ENCODE measurements around the gene GPR176.

GPR176 gene

DNA sequence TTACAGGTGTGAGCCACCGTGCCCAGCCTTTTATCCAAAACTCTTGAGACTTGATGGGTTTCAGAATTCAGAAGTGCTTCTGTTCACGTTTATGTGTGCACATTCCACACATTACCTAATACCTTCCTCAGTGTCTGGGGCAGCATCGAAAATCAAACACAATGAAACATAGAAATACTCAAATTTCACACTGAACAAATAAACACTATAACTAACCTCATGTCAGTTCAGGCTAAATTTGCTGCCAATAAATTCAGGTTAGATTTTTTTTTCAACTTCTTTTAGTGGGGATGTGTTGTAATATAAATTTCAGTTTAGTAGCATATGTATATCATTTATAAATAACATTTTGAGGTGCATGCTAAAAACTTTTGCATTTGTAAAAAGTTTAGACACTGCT, 16.6 kb upstream of the GPR176 start:
- TF ChIP-seq, protein P1, sequence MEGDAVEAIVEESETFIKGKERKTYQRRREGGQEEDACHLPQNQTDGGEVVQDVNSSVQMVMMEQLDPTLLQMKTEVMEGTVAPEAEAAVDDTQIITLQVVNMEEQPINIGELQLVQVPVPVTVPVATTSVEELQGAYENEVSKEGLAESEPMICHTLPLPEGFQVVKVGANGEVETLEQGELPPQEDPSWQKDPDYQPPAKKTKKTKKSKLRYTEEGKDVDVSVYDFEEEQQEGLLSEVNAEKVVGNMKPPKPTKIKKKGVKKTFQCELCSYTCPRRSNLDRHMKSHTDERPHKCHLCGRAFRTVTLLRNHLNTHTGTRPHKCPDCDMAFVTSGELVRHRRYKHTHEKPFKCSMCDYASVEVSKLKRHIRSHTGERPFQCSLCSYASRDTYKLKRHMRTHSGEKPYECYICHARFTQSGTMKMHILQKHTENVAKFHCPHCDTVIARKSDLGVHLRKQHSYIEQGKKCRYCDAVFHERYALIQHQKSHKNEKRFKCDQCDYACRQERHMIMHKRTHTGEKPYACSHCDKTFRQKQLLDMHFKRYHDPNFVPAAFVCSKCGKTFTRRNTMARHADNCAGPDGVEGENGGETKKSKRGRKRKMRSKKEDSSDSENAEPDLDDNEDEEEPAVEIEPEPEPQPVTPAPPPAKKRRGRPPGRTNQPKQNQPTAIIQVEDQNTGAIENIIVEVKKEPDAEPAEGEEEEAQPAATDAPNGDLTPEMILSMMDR (conservative IDR thresholded peaks at IDR 0.05; ENCODE audit: low read depth, low read length), result no peak
- DNase-seq (ENCODE audit: low read depth), result no peak
- no peak overlapping the region for H3K4me3 ChIP-seq (ENCODE audit: low read length)

DNA sequence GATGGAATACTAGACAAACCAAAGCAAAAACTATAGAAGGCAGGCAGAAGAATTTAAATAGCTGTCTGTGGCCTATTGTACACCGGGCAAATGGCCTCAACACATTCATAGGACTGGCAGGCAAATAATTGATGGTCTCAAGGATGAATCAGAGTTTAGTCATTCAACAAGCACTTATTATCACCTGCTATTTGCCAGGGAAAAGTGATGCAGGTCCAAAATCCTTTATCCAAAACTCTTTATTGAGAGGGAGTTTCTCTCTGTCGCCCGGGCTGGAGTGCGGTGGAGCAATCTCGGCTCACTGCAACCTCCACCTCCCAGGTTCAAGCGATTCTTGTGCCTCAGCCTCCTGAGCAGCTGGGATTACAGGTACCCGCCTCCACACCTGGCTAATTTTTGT, 16.1 kb upstream of the GPR176 start:
- no peak overlapping the region for H3K4me3 ChIP-seq (ENCODE audit: low read length)
- TF ChIP-seq, protein P1 (conservative IDR thresholded peaks at IDR 0.05; ENCODE audit: low read depth, low read length), result no peak
- DNase-seq (ENCODE audit: low read depth), result no peak

DNA sequence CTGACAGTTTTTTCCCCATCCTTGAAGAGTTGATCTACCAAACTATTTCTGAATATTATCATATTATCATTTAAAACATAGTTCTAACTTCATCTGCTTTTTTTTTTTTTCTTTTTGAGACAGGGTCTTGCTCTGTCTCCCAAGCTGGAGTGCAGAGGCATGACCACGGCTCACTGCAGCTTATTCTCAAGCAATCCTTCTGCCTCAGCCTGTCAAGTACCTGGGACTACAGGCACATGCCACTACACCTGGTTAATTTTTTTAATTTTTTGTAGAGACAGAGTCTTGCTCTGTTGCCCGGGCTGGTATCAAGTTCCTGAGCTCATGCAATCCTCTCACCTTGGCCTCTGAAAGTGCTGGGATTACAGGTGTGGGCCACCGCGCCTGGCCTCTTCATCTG, 15.2 kb upstream of the GPR176 start:
- peak overlapping the region; percentile 78 for H3K4me3 ChIP-seq (ENCODE audit: low read length)
- TF ChIP-seq, protein P1 (conservative IDR thresholded peaks at IDR 0.05; ENCODE audit: low read depth, low read length), result no peak
- DNase-seq (ENCODE audit: low read depth), result no peak

DNA sequence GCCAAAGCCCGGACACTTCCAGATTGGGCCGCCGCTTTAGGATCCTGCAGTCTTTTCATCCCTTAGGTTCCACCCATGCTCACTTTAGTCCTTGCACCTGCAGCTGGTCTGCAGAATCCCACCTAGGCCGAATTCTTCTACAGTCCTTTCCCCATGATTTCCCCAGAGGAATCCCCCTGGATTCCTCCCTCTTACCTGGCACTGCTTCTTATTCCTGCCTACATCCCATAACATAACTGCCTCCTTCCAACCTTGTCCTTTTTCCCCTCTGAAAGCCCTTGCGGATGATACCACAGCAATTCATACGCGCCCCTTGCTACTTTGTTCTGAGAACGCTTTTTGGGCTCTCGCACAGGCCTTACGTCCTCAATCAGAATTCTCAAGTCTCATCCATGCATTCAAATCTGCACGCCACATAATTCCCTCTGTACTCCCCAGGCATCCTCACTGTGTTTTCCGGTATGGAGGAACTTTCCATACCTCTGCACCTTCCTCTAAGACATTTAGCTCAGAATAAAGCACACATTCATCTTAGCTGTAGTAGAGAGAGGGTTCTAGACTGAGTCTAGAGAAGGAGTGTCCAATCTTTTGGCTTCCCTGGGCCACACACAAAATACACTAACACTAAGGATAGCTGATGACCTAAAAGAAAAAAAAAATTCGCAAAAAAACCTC, 14.5 kb upstream of the GPR176 start:
- DNase-seq (ENCODE audit: low read depth), result no peak
- TF ChIP-seq, protein P1 (conservative IDR thresholded peaks at IDR 0.05; ENCODE audit: low read depth, low read length), result no peak

DNA sequence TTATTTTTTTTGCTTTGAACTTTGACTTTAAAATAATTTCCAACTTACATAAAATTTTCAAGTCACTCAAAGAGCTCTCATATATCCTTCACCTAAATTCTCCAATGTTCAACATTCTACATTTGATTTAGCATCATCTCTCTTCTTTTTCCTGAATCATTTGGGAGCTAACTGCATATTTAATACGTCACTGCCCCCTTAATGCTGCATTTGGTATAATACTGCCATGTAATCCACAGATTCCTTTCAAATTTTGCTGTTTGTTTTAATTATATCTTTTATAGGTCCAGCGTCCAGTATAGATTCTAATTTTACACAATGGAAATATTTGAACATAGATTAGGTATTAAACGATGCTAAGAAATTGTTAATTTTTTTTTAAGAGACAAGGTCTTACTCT, 11.5 kb upstream of the GPR176 start:
- H3K4me3 ChIP-seq (ENCODE audit: low read length), result no peak overlapping the region
- DNase-seq (ENCODE audit: low read depth), result no peak
- TF ChIP-seq, protein P1 (conservative IDR thresholded peaks at IDR 0.05; ENCODE audit: low read depth, low read length), result no peak

More for the DNA sequence above, 14.5 kb upstream of the GPR176 start:
- peak overlapping the region; percentile 78 for H3K4me3 ChIP-seq (ENCODE audit: low read length)

DNA sequence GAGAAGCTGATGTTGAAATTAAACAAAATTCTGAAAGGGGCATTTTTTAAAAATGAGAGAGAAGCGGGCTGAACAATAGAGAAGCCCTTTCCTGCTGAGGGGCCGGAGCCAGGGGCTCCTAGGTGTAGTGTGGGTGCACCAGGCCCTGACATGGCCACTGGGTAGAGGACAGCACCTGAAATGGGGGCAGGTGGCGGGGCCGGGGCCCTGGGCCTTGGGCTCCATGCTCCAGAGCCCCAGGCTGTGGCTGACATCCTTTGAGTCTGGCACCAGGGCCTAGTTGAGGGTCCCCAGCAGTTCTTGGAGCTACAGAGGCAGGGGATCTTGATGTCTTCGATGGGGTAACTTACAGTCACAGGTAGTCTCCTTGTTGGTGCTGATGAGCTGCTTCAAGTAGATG, 6.5 kb upstream of the GPR176 start:
- no peak overlapping the region for H3K4me3 ChIP-seq (ENCODE audit: low read length)
- no peak for DNase-seq (ENCODE audit: low read depth)
- TF ChIP-seq, protein P1 (conservative IDR thresholded peaks at IDR 0.05; ENCODE audit: low read depth, low read length), result no peak

DNA sequence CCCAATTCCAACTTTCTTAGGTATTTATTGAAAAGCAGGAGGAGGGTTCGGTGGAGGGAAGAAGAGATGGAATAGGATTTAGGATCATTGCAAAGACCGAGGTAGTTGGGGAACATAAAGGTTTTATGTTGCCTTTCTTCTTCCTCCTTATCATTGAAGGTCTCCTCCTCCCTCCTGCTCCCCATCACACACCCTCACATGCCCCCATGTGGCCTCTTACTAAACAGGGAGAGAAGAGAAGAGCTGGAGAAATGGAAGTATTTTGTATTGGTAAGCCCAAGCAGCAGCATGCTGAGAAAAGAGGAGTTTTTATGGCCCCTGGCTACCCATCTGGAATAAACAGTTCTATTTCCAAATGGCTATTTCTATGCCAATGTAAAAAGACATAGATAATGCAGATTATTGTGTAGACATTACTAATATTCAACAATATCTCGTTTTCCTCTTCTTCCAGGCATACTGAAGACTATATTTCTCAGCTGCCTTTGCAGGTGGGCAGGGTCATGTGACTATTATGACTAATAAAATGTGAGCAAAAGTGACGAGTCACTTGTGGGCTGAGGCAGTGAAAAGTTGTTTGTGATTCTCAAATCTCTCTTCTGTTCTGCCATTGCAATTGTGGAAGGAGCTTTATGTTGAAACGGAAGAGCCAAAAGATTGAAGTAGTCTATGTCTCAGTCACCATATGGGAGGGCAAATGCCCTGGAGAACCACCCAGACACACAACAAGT, 5.2 kb upstream of the GPR176 start:
- no peak for DNase-seq (ENCODE audit: low read depth)
- TF ChIP-seq, protein P1 (conservative IDR thresholded peaks at IDR 0.05; ENCODE audit: low read depth, low read length), result no peak
- no peak overlapping the region for H3K4me3 ChIP-seq (ENCODE audit: low read length)
